ENCODE results near the gene FAM110C. TPM values are rescaled to one million over a fixed set of nuclear protein-coding genes. Genes with fewer than 3 reads are reported as not detected.
"Not testable (repeated sequence)": the region's sequence is repeated elsewhere in the genome, so short reads cannot be mapped to it uniquely, and the experiment has no call there.

Gene FAM110C
- total and polyA plus RNA-seq, 9 of the 15 experiments (the other 6 are each of a cell fraction or from before 2014, with no cell fraction given) = not detected

- TF ChIP-seq CHD7 (IDR thresholded peaks at IDR 0.05; ENCODE audit: low read depth, low read length) (no peak), ZNF764 (CRISPR knock-in tag; IDR thresholded peaks at IDR 0.05; ENCODE audit: low read depth) (no peak), ARID1B (IDR thresholded peaks at IDR 0.05) (no peak), JUN (IDR thresholded peaks at IDR 0.05; ENCODE audit: borderline replicate concordance, low read depth, low read length) (no peak), JUN (CRISPR knock-in tag; IDR thresholded peaks at IDR 0.05; ENCODE audit: borderline replicate concordance) (no peak), ZNF184 (CRISPR knock-in tag; IDR thresholded peaks at IDR 0.05) (no peak), SP1 (CRISPR knock-in tag; IDR thresholded peaks at IDR 0.05) (no peak), ZNF79 (CRISPR knock-in tag; IDR thresholded peaks at IDR 0.05; ENCODE audit: low read depth) (no peak), ATF7 (IDR thresholded peaks at IDR 0.05) (no peak)
These were observed 20.8 kb downstream of the FAM110C start (continued) for GRCh38 chr2:25543-25942.

- H3K79me2 ChIP-seq (ENCODE audit: control insufficient read depth, insufficient read depth, low read length); CTCF ChIA-PET (ENCODE audit: low intra/inter-chr PET ratio); intact Hi-C loops (cut with micrococcal nuclease); H3K4me2 ChIP-seq (ENCODE audit: insufficient read depth, low read length); H3K4me3 ChIP-seq; H3K27me3 ChIP-seq (ENCODE audit: control insufficient read depth in 2 of 2, insufficient read depth in 2 of 2, low read length in 2 of 2); H2AFZ ChIP-seq (ENCODE audit: low read depth, low read length); ATAC-seq; in situ Hi-C loops (cut with MboI); H3K27ac ChIP-seq (ENCODE audit: extremely low read depth, low read depth, low read length); BruUV-seq (replicated peaks); H3K9me3 ChIP-seq (replicated peaks; ENCODE audit: control insufficient read depth, insufficient read depth, low read depth, low read length); H3K9ac ChIP-seq (ENCODE audit: insufficient read depth in 1 of 2, low read depth in 2 of 2, low read length in 2 of 2); H3K4me1 ChIP-seq (replicated peaks in 1 of 2; ENCODE audit: control insufficient read depth in 2 of 2, insufficient read depth in 2 of 2, low read length in 2 of 2); FAIRE-seq; DNase-seq (ENCODE audit: extremely low read depth in 1 of 4, low spot score in 3 of 4); H3K36me3 ChIP-seq (ENCODE audit: control insufficient read depth, insufficient read depth, low read length); H4K20me1 ChIP-seq (replicated peaks; ENCODE audit: control insufficient read depth, insufficient read depth, low read length); H3K9me1 ChIP-seq (ENCODE audit: control insufficient read depth, insufficient read depth, low read length): not testable (repeated sequence)
- 0% methylated on average over 4 of the region's 4 CpGs for WGBS (ENCODE audit: insufficient coverage, low coverage, missing lambda C conversion rate)
- POLR2A ChIA-PET = interaction anchor here (1.2 kb wide), 1 partner anchor 9 kb away, joined by 4 read pairs; no protein-coding TSS in a partner anchor
These were observed 21.7 kb downstream of the FAM110C start for GRCh38 chr2:24591-24990.

Measured in K562 (cell line).